A673 (cell line): ENCODE data around the gene CPE. TPM values are rescaled to one million over a fixed set of nuclear protein-coding genes. Genes with fewer than 3 reads are reported as not detected.
A peak's percentile ranks its signal among the peaks of the same experiment; 100 is the strongest.

Experiments
- BruUV-seq: library from RNA; stranded (reverse); fragments of 400-500 nt; replicated peaks from 2 replicates; lab custom pipeline; 2021; lab: Mats Ljungman, UMichigan
- CTCF ChIA-PET: fragments of 300-600 bp; sonication (Branson Sonifier 250); formaldehyde crosslinking; loops from one replicate; lab custom pipeline; 2022; ENCODE audit warnings: antibody characterized with exemption; lab: Charles Lee
- POLR2A ChIA-PET: fragments of 300-600 bp; sonication (Branson Sonifier 250); formaldehyde crosslinking; loops from one replicate; lab custom pipeline; 2022; ENCODE audit warnings: antibody characterized with exemption; ENCODE audit not compliant: low non-redundant PET; lab: Charles Lee
- DNase-seq: peaks from one replicate; pipeline ENCODE4 v3.0.0-alpha.2; 2015; ENCODE audit warnings: low spot score
- H3K27ac ChIP-seq: fragments of 200-600 bp; sonication (generic); 2 replicates; pipeline ENCODE4 v1.5.1; 2016; ENCODE audit warnings: mixed run types, low read depth, mild to moderate bottlenecking, mixed read lengths, antibody characterized with exemption, low read length; ENCODE audit not compliant: poor library complexity, severe bottlenecking
- H3K27me3 ChIP-seq: fragments of 200-600 bp; sonication (generic); replicated peaks from 2 replicates; pipeline ENCODE4 v1.6.1; 2017; ENCODE audit warnings: mixed run types, low read depth, mild to moderate bottlenecking, mixed read lengths, antibody characterized with exemption, low read length; ENCODE audit not compliant: insufficient read depth, poor library complexity
- H3K36me3 ChIP-seq: fragments of 200-600 bp; sonication (generic); 2 replicates; pipeline ENCODE4 v1.6.1; 2016; ENCODE audit warnings: mixed run types, mild to moderate bottlenecking, mixed read lengths, antibody characterized with exemption, low read length; ENCODE audit not compliant: insufficient read depth, poor library complexity, severe bottlenecking
- H3K4me1 ChIP-seq: fragments of 200-600 bp; sonication (generic); 2 replicates; pipeline ENCODE4 v1.6.1; 2017; ENCODE audit warnings: mixed run types, mild to moderate bottlenecking, mixed read lengths, antibody characterized with exemption, low read length; ENCODE audit not compliant: insufficient read depth, poor library complexity, severe bottlenecking
- H3K4me3 ChIP-seq: fragments of 200-600 bp; sonication (generic); 2 replicates; pipeline ENCODE4 v1.5.1; 2016; ENCODE audit warnings: low read depth, mixed run types, mild to moderate bottlenecking, mixed read lengths, low read length; ENCODE audit not compliant: poor library complexity, severe bottlenecking
- H3K9me3 ChIP-seq: fragments of 200-600 bp; sonication (generic); 2 replicates; pipeline ENCODE4 v1.6.1; 2016; ENCODE audit warnings: mixed run types, low read depth, mild to moderate bottlenecking, mixed read lengths, antibody characterized with exemption, low read length; ENCODE audit not compliant: poor library complexity, severe bottlenecking
- EZH2 ChIP-seq: fragments of 200-600 bp; sonication (generic); IDR thresholded peaks from 2 replicates; pipeline ENCODE4 v1.6.1; 2017; ENCODE audit warnings: borderline replicate concordance, low read depth, mild to moderate bottlenecking, mixed read lengths, antibody characterized with exemption, low read length; ENCODE audit not compliant: poor library complexity, severe bottlenecking
- intact Hi-C: fragments of 100-400 bp; cut with micrococcal nuclease; formaldehyde crosslinking; loops from one replicate; pipeline ENCODE4 v1.10.0; 2022; ENCODE audit not compliant: unreplicated experiment
- total RNA-seq: library from RNA; stranded (reverse); gene quantifications from 2 replicates; pipeline ENCODE4 v1.2.3, GENCODE V29; 2021
- TF ChIP-seq, protein P1 (sequence below): fragments of 300-800, 200-600 bp; sonication (generic); conservative IDR thresholded peaks from 2 replicates; pipeline ENCODE4 v1.5.1; 2017; ENCODE audit warnings: low read depth, mild to moderate bottlenecking, antibody characterized with exemption, low read length, moderate library complexity, mixed read lengths

CPE gene
- total RNA-seq, 1 experiment from 2014 or later = 27.2 TPM

DNA sequence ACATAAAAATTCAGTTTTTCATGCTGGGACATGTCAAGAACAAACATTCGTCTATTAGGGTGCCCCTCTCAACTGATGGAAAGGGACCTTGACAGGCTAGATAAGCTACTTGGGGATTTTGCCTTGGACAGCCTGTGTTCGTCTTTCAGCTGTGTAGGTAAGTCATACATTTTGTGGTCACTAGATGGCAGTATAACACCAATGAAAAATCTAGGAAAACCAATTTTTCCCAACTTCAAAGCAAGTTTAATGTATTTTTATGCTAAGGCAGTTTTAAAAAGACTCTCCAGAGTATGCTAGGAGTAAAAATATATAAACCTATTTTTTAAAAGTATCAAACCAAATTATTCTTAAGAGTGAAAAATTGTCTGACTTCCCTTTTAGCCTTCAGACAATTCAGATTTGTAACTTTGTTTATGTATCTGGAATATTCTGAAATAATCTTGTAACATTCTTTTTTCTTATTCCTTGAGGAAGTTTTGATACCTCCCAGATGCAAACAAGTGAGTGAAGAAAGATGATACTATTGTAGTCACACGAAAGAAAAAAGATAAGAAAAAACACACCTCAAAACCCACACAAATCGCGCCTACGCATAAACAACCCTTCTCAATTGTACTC is 158.3 kb downstream of the CPE start:
- no peaks in the 10 kb centered on the region for H3K36me3 ChIP-seq
- no peaks in the 10 kb centered on the region for H3K9me3 ChIP-seq
- H3K27me3 ChIP-seq = no peaks in the 10 kb centered on the region
- DNase-seq = peak; percentile 81
- no peak overlapping the region for H3K4me3 ChIP-seq
- intact Hi-C loops = loop anchor here (1.0 to 5.0 kb wide), 5 partner anchors 44 to 715 kb away; no protein-coding TSS in a partner anchor
- no peak overlapping the region for H3K27ac ChIP-seq
- BruUV-seq = no TSS peak
- H3K4me1 ChIP-seq = peaks cover 6% of the 10 kb centered on the region
- ChIA-PET CTCF (interaction anchor here (1.0 kb wide), 2 partner anchors 44 to 554 kb away, joined by 5 to 6 read pairs; no protein-coding TSS in a partner anchor), POLR2A (interaction anchor here (0.6 kb wide), 1 partner anchor 11 kb away, joined by 3 read pairs; no protein-coding TSS in a partner anchor)
- no peak for TF ChIP-seq EZH2
- TF ChIP-seq, protein P1, sequence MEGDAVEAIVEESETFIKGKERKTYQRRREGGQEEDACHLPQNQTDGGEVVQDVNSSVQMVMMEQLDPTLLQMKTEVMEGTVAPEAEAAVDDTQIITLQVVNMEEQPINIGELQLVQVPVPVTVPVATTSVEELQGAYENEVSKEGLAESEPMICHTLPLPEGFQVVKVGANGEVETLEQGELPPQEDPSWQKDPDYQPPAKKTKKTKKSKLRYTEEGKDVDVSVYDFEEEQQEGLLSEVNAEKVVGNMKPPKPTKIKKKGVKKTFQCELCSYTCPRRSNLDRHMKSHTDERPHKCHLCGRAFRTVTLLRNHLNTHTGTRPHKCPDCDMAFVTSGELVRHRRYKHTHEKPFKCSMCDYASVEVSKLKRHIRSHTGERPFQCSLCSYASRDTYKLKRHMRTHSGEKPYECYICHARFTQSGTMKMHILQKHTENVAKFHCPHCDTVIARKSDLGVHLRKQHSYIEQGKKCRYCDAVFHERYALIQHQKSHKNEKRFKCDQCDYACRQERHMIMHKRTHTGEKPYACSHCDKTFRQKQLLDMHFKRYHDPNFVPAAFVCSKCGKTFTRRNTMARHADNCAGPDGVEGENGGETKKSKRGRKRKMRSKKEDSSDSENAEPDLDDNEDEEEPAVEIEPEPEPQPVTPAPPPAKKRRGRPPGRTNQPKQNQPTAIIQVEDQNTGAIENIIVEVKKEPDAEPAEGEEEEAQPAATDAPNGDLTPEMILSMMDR = peak; percentile 69

DNA sequence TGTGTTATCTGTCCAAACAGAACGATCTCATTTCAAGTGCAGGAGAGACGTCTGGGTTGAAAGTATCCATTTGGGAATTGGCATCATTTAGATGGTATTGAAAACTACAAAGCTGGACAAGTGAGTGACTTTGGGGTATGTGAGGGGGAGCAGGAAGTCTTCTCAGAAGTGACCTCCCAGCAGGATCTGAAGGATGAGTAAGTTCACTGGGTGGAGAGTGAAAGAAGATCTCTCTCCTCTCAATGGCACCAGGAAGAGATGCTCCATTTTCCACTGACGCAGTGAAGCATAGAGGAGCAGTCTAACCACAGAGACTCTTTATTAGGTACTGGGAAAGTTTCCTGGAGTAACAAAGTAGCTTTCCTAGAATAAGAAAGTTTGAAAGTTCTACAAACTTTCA is 161.0 kb downstream of the CPE start:
- Histone ChIP-seq H3K9me3 (no peaks in the 10 kb centered on the region), H3K27ac (no peak overlapping the region), H3K27me3 (no peaks in the 10 kb centered on the region), H3K4me1 (peaks cover 6% of the 10 kb centered on the region), H3K36me3 (no peaks in the 10 kb centered on the region), H3K4me3 (no peak overlapping the region)
- TF ChIP-seq, protein P1 = no peak
- no peak for TF ChIP-seq EZH2
- intact Hi-C loops = loop anchor here (5.0 kb wide), 4 partner anchors 162 to 712 kb away; no protein-coding TSS in a partner anchor
- no peak for DNase-seq
- ChIA-PET POLR2A (no interaction called here), CTCF (no interaction called here)
- no TSS peak for BruUV-seq

GRCh38 chr4:165540206-165540830 is 161.5 kb downstream of the CPE start:
- Histone ChIP-seq H3K27me3 (no peaks in the 10 kb centered on the region), H3K36me3 (no peaks in the 10 kb centered on the region), H3K9me3 (no peaks in the 10 kb centered on the region), H3K4me1 (peaks cover 6% of the 10 kb centered on the region), H3K4me3 (no peak overlapping the region), H3K27ac (no peak overlapping the region)
- ChIA-PET POLR2A (no interaction called here), CTCF (no interaction called here)
- TF ChIP-seq, protein P1 = no peak
- TF ChIP-seq EZH2 = no peak
- intact Hi-C loops = loop anchor here (5.0 kb wide), 1 partner anchor 162 kb away; no protein-coding TSS in a partner anchor
- BruUV-seq = no TSS peak
- DNase-seq = no peak
